K562 (cell line): ENCODE data around the gene BTRC. TPM values are rescaled to one million over a fixed set of nuclear protein-coding genes. Genes with fewer than 3 reads are reported as not detected.
A peak's percentile ranks its signal among the peaks of the same experiment; 100 is the strongest.

Experiments
- HDGF ChIP-seq: fragments of 450-650 bp; IDR thresholded peaks from 2 replicates; pipeline ENCODE4 v1.6.1; 2016
- PHF8 ChIP-seq: fragments of 200-600 bp; sonication (generic); IDR thresholded peaks from 2 replicates; pipeline ENCODE4 v1.6.1; 2012; ENCODE audit warnings: mixed run types, mild to moderate bottlenecking, inconsistent platforms, low read length, moderate library complexity, borderline replicate concordance
- POLR2G ChIP-seq: fragments of 200-400 bp; formaldehyde crosslinking; IDR thresholded peaks from 2 replicates; pipeline ENCODE4 v1.6.1; 2017; ENCODE audit warnings: low read depth, mild to moderate bottlenecking, antibody characterized with exemption, low read length, moderate library complexity
- RBBP5 ChIP-seq: fragments of 200-600 bp; sonication (generic); IDR thresholded peaks from 2 replicates; pipeline ENCODE4 v1.6.1; 2012; ENCODE audit warnings: borderline replicate concordance, mild to moderate bottlenecking, low read length, control low read depth, inconsistent platforms; ENCODE audit not compliant: insufficient read depth, poor library complexity, severe bottlenecking
- SUPT5H ChIP-seq: fragments of 450-650 bp; IDR thresholded peaks from 2 replicates; pipeline ENCODE4 v1.6.1; 2016
- YY1 ChIP-seq, 3 experiments: IDR thresholded peaks; 2 replicates each; pipeline ENCODE4 v1.6.1; 2011; ENCODE audit warnings: low read length in 2 of 3, mild to moderate bottlenecking in 2 of 3, moderate library complexity in 2 of 3, borderline replicate concordance in 1 of 3, control low read depth in 1 of 3, low read depth in 1 of 3; ENCODE audit not compliant: insufficient read depth in 3 of 3, insufficient replicate concordance in 2 of 3, control insufficient read depth in 1 of 3, insufficient read length in 1 of 3; ENCODE audit errors: extremely low read depth in 1 of 3
- ZBTB7A ChIP-seq: IDR thresholded peaks from 2 replicates; pipeline ENCODE4 v1.6.1; 2011; ENCODE audit warnings: low read depth, mild to moderate bottlenecking, low read length, moderate library complexity, borderline replicate concordance; ENCODE audit not compliant: control insufficient read depth
- polyA plus RNA-seq, 8 experiments: library from polyadenylated mRNA; depleted of rRNA in 4 of 8; stranded (reverse) in 5 of 8; unstranded in 3 of 8; fragments of >200 nt; fragmentation: Nextera tagmentation in 2 of 8; fragmentation: Illumina TruSeq in 1 of 8; extraction: Ambion mirVana in 2 of 8; extraction: Trizol in 1 of 8; gene quantifications; 2 replicates each; pipeline versions ENCODE4 v1.2.1 to v1.2.3, GENCODE V29; 2011 to 2014; ENCODE audit warnings: inconsistent platforms in 1 of 8, missing spikeins in 1 of 8
- total RNA-seq, 7 experiments: library from RNA; depleted of rRNA in 6 of 7; stranded (reverse); fragments of >200 nt in 6 of 7; fragmentation: Illumina TruSeq in 2 of 7; extraction: Trizol in 2 of 7; gene quantifications; 2 replicates each; pipeline versions ENCODE4 v1.2.1 to v1.2.3, GENCODE V29; 2011 to 2021; ENCODE audit warnings: low replicate concordance in 1 of 7
- TF ChIP-seq, protein P1 (sequence below): sonication (generic); formaldehyde crosslinking; IDR thresholded peaks from 2 replicates; pipeline ENCODE4 v1.8.0; 2022; ENCODE audit warnings: mild to moderate bottlenecking, missing genetic modification reagents
- TF ChIP-seq, protein P2 (sequence below): fragments of 450-650 bp; IDR thresholded peaks from 2 replicates; pipeline ENCODE4 v1.6.1; 2016; ENCODE audit warnings: borderline replicate concordance
- TF ChIP-seq, protein P3 (sequence below): fragments of 450-650 bp; IDR thresholded peaks from 2 replicates; pipeline ENCODE4 v1.6.1; 2016; ENCODE audit warnings: low read depth

Gene BTRC
- total and polyA plus RNA-seq, 9 of the 15 experiments (the other 6 are each of a cell fraction or from before 2014, with no cell fraction given), result 1.6 to 15.4 (median 7.0) TPM

- TF ChIP-seq YY1 (IDR thresholded peaks at IDR 0.05; ENCODE audit: borderline replicate concordance in 1 of 3, control insufficient read depth in 1 of 3, extremely low read depth in 1 of 3, insufficient read depth in 3 of 3, insufficient read length in 1 of 3, insufficient replicate concordance in 2 of 3, low read depth in 1 of 3, low read length in 2 of 3) (peak in 2 of 3 experiments; percentile 50 to 58), ZBTB7A (peak; percentile 29; the same call in 1 of the 2 replicates), RBBP5 (no peak), SUPT5H (peak; percentile 14; the same call in 1 of the 2 replicates), PHF8 (peak; percentile 34; the same call in 1 of the 2 replicates), POLR2G (peak; percentile 31; the same call in 1 of the 2 replicates), HDGF (0 out of 2 replicates have a peak, but pooled peaks have one; percentile 48)
- TF ChIP-seq, protein P1, sequence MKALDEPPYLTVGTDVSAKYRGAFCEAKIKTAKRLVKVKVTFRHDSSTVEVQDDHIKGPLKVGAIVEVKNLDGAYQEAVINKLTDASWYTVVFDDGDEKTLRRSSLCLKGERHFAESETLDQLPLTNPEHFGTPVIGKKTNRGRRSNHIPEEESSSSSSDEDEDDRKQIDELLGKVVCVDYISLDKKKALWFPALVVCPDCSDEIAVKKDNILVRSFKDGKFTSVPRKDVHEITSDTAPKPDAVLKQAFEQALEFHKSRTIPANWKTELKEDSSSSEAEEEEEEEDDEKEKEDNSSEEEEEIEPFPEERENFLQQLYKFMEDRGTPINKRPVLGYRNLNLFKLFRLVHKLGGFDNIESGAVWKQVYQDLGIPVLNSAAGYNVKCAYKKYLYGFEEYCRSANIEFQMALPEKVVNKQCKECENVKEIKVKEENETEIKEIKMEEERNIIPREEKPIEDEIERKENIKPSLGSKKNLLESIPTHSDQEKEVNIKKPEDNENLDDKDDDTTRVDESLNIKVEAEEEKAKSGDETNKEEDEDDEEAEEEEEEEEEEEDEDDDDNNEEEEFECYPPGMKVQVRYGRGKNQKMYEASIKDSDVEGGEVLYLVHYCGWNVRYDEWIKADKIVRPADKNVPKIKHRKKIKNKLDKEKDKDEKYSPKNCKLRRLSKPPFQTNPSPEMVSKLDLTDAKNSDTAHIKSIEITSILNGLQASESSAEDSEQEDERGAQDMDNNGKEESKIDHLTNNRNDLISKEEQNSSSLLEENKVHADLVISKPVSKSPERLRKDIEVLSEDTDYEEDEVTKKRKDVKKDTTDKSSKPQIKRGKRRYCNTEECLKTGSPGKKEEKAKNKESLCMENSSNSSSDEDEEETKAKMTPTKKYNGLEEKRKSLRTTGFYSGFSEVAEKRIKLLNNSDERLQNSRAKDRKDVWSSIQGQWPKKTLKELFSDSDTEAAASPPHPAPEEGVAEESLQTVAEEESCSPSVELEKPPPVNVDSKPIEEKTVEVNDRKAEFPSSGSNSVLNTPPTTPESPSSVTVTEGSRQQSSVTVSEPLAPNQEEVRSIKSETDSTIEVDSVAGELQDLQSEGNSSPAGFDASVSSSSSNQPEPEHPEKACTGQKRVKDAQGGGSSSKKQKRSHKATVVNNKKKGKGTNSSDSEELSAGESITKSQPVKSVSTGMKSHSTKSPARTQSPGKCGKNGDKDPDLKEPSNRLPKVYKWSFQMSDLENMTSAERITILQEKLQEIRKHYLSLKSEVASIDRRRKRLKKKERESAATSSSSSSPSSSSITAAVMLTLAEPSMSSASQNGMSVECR, result peak; percentile 11; the same call in 1 of the 2 replicates
- TF ChIP-seq, protein P2, sequence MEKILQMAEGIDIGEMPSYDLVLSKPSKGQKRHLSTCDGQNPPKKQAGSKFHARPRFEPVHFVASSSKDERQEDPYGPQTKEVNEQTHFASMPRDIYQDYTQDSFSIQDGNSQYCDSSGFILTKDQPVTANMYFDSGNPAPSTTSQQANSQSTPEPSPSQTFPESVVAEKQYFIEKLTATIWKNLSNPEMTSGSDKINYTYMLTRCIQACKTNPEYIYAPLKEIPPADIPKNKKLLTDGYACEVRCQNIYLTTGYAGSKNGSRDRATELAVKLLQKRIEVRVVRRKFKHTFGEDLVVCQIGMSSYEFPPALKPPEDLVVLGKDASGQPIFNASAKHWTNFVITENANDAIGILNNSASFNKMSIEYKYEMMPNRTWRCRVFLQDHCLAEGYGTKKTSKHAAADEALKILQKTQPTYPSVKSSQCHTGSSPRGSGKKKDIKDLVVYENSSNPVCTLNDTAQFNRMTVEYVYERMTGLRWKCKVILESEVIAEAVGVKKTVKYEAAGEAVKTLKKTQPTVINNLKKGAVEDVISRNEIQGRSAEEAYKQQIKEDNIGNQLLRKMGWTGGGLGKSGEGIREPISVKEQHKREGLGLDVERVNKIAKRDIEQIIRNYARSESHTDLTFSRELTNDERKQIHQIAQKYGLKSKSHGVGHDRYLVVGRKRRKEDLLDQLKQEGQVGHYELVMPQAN, result peak; percentile 48; the same call in 1 of the 2 replicates
- TF ChIP-seq, protein P3, sequence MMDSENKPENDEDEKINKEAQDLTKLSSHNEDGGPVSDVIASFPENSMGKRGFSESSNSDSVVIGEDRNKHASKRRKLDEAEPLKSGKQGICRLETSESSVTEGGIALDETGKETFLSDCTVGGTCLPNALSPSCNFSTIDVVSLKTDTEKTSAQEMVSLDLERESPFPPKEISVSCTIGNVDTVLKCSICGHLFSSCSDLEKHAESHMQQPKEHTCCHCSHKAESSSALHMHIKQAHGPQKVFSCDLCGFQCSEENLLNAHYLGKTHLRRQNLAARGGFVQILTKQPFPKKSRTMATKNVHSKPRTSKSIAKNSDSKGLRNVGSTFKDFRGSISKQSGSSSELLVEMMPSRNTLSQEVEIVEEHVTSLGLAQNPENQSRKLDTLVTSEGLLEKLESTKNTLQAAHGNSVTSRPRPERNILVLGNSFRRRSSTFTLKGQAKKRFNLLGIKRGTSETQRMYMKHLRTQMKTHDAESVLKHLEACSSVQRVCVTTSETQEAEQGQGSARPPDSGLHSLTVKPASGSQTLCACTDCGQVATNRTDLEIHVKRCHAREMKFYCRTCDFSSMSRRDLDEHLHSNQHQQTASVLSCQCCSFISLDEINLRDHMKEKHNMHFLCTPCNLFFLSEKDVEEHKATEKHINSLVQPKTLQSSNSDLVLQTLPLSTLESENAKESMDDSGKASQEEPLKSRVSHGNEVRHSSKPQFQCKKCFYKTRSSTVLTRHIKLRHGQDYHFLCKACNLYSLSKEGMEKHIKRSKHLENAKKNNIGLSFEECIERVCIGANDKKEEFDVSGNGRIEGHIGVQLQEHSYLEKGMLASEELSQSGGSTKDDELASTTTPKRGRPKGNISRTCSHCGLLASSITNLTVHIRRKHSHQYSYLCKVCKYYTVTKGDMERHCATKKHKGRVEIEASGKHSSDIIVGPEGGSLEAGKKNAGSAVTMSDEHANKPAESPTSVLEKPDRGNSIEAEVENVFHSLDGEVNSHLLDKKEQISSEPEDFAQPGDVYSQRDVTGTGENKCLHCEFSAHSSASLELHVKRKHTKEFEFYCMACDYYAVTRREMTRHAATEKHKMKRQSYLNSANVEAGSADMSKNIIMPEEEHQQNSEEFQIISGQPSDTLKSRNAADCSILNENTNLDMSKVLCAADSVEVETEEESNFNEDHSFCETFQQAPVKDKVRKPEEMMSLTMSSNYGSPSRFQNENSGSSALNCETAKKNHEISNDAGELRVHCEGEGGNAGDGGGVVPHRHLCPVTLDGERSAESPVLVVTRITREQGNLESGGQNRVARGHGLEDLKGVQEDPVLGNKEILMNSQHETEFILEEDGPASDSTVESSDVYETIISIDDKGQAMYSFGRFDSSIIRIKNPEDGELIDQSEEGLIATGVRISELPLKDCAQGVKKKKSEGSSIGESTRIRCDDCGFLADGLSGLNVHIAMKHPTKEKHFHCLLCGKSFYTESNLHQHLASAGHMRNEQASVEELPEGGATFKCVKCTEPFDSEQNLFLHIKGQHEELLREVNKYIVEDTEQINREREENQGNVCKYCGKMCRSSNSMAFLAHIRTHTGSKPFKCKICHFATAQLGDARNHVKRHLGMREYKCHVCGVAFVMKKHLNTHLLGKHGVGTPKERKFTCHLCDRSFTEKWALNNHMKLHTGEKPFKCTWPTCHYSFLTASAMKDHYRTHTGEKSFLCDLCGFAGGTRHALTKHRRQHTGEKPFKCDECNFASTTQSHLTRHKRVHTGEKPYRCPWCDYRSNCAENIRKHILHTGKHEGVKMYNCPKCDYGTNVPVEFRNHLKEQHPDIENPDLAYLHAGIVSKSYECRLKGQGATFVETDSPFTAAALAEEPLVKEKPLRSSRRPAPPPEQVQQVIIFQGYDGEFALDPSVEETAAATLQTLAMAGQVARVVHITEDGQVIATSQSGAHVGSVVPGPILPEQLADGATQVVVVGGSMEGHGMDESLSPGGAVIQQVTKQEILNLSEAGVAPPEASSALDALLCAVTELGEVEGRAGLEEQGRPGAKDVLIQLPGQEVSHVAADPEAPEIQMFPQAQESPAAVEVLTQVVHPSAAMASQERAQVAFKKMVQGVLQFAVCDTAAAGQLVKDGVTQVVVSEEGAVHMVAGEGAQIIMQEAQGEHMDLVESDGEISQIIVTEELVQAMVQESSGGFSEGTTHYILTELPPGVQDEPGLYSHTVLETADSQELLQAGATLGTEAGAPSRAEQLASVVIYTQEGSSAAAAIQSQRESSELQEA, result 0 out of 2 replicates have a peak, but pooled peaks have one; percentile 22
Measured at GRCh38 chr10:101354328-101355071, 535 bp downstream of the BTRC start (continued).
